Measurements from ENCODE around the gene RUVBL2.

RUVBL2 gene

GRCh38 chr19:48968179-48968661 is 25.5 kb upstream of the RUVBL2 start:
- no peak for TF ChIP-seq CTCF (IDR thresholded peaks at IDR 0.05; ENCODE audit: control insufficient read depth, insufficient read depth, low read depth, low read length, missing control alignments)
- no peak for DNase-seq (ENCODE audit: low read depth)
- H3K4me3 ChIP-seq (ENCODE audit: control insufficient read depth, low read depth, low read length), result no peak overlapping the region

DNA sequence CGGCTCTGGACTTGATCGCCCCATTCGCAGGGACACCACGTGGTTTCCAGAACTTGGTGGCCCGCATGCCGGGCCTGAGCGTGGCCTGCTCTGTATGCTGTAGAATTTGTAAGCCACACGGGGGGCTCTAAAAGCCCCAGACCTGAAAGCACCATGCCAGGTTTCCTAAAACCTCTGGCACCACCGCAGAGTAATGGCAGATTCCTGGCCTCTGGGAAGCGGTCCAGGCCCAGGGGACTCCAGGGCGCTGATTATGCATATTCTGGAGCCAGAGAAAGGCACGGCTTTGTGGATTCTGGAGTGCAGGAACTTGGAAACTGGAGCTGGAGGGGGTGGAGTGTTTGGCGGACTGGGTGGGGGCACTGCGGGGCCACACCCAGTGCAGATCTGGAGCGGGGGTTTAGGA is 24.9 kb upstream of the RUVBL2 start:
- no peak overlapping the region for H3K4me3 ChIP-seq (ENCODE audit: control insufficient read depth, low read depth, low read length)
- DNase-seq (ENCODE audit: low read depth), result no peak
- no peak for TF ChIP-seq CTCF (IDR thresholded peaks at IDR 0.05; ENCODE audit: control insufficient read depth, insufficient read depth, low read depth, low read length, missing control alignments)

DNA sequence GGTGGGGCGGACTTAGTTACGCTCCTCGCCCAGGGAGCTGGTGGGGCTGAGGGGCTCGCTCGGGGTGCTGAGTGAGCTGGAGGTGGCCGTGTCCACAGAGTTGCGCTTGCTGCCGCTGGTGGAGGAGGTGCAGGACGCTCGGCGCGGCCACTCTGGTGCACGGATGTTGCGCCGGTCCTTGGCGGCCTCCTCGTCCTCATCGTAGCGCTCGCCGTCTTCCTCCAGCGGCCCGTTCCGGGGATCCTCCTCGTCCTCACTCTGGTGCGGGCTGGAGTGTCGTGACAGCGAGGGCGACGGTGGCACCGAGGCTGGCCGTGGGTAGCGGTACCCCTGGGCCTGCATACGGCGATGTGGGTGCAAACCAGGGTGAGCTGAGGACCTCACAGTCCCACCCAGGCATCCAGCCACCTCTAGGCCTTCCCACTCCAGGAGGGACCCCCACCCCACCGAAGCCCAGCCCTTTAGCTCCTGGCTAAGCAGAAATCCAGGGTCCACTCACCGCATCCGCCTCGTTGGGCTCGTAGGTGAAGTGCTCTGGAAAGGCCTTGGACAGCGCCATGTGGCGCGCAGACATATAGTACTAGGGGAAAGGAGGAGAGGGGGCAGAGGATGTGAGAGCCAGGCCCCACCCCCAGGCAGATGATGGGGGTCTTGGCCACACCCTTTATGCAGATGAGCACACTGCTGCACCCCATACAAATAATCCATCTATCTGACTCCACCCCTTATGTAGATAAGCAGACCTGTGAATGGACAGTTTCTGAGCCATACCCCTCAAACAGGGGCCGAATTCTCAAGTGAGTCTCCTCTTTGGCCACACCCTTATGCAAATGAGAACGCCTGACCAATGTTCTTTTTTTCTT is 24.2 kb upstream of the RUVBL2 start:
- H3K4me3 ChIP-seq (ENCODE audit: control insufficient read depth, low read depth, low read length), result no peak overlapping the region
- no peak for TF ChIP-seq CTCF (IDR thresholded peaks at IDR 0.05; ENCODE audit: control insufficient read depth, insufficient read depth, low read depth, low read length, missing control alignments)
- DNase-seq (ENCODE audit: low read depth), result no peak

- TF ChIP-seq CTCF (IDR thresholded peaks at IDR 0.05; ENCODE audit: control insufficient read depth, insufficient read depth, low read depth, low read length, missing control alignments), result no peak
- no peak for DNase-seq (ENCODE audit: low read depth)
- H3K4me3 ChIP-seq (ENCODE audit: control insufficient read depth, low read depth, low read length), result no peak overlapping the region
These were observed 23.4 kb upstream of the RUVBL2 start for GRCh38 chr19:48970139-48970766.

GRCh38 chr19:48970923-48971395 is 22.7 kb upstream of the RUVBL2 start:
- peak; percentile 93 for TF ChIP-seq CTCF (IDR thresholded peaks at IDR 0.05; ENCODE audit: control insufficient read depth, insufficient read depth, low read depth, low read length, missing control alignments)
- DNase-seq (ENCODE audit: low read depth), result no peak
- H3K4me3 ChIP-seq (ENCODE audit: control insufficient read depth, low read depth, low read length), result no peak overlapping the region

GRCh38 chr19:48975947-48976847 is 17.5 kb upstream of the RUVBL2 start:
- DNase-seq (ENCODE audit: low read depth), result no peak
- TF ChIP-seq CTCF (IDR thresholded peaks at IDR 0.05; ENCODE audit: control insufficient read depth, insufficient read depth, low read depth, low read length, missing control alignments), result no peak
- no peak overlapping the region for H3K4me3 ChIP-seq (ENCODE audit: control insufficient read depth, low read depth, low read length)

Data from AG09309 (cell line).